Ishikawa (cell line): ENCODE results near the gene SERP2.

ENCODE experiments used
- CEBPB ChIP-seq: IDR thresholded peaks from 2 replicates; pipeline ENCODE4 v1.6.1; 2012
- CREB1 ChIP-seq: IDR thresholded peaks from 2 replicates; pipeline ENCODE4 v1.6.1; 2012; ENCODE audit warnings: low read depth
- EGR1 ChIP-seq: IDR thresholded peaks from 2 replicates; pipeline ENCODE4 v1.6.1; 2012
- TAF1 ChIP-seq: IDR thresholded peaks from 2 replicates; pipeline ENCODE4 v1.6.1; 2012; ENCODE audit warnings: low read depth, mild to moderate bottlenecking
- TCF12 ChIP-seq: IDR thresholded peaks from 2 replicates; pipeline ENCODE4 v1.6.1; 2012; ENCODE audit warnings: low read depth
- TEAD4 ChIP-seq: IDR thresholded peaks from 2 replicates; pipeline ENCODE4 v1.6.1; 2012
- TF ChIP-seq, protein P1 (sequence below): IDR thresholded peaks from 2 replicates; pipeline ENCODE4 v1.6.1; 2012

DNA sequence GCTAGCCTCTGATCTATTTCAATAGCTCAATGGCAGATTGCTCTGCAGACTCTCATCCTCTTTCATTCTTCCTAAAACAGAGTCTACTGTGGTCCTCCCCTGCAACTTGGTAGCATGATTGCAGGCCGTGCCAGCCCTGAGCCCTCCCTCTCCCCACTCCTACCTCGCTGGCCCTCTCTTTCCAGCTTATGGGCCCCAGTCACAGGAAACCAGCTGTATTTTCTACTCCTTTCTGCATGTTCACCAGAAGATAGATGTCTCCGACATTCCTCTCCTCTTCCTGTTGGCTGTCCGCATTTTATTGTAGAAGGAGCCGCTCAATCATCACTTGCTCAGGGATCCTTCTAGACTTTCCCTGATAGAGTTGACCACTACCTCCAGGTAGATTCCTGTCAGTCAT, 50.2 kb downstream of the SERP2 start:
- no peak for TF ChIP-seq CEBPB
- TF ChIP-seq TCF12, result no peak
- TF ChIP-seq TAF1, result no peak
- TF ChIP-seq, protein P1, sequence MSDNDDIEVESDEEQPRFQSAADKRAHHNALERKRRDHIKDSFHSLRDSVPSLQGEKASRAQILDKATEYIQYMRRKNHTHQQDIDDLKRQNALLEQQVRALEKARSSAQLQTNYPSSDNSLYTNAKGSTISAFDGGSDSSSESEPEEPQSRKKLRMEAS, result no peak
- no peak for TF ChIP-seq CREB1
- TF ChIP-seq TEAD4, result no peak
- TF ChIP-seq EGR1, result no peak
